Lung (tissue), 12 donors: ENCODE results near the gene C11orf52. TPM values are rescaled to one million over a fixed set of nuclear protein-coding genes. Genes with fewer than 3 reads are reported as not detected.

Experiments
- ATAC-seq: fragments of 200-7000 bp; cut with Tn5 transposase; one replicate; pipeline ENCODE4 v1.9.1; 2020; ENCODE audit warnings: moderate number of reproducible peaks; ENCODE audit not compliant: insufficient read depth, low FRiP score
- DNase-seq, 3 donors: peaks; one replicate each; pipeline ENCODE4 v3.0.0-alpha.2; 2013 to 2017
- H3K27ac ChIP-seq, 2 donors: one replicate each; pipeline ENCODE4 v1.5.1; 2013; ENCODE audit warnings: mild to moderate bottlenecking in 2 of 2, moderate library complexity in 2 of 2, control low read depth in 1 of 2, inconsistent platforms in 1 of 2, low read depth in 1 of 2, low read length in 1 of 2
- H3K27me3 ChIP-seq, 3 donors: one replicate each; pipeline ENCODE4 v1.5.1; 2013; ENCODE audit warnings: low read length in 2 of 3; ENCODE audit not compliant: control insufficient read depth in 3 of 3, insufficient read depth in 3 of 3
- H3K36me3 ChIP-seq, 4 donors: one replicate each; pipeline ENCODE4 v1.5.1; 2013; ENCODE audit warnings: low read length in 4 of 4, mild to moderate bottlenecking in 1 of 4, moderate library complexity in 1 of 4; ENCODE audit not compliant: control insufficient read depth in 4 of 4, insufficient read depth in 4 of 4
- H3K4me1 ChIP-seq, 5 donors: one replicate each; pipeline ENCODE4 v1.5.1; 2013; ENCODE audit warnings: low read length in 5 of 5, mild to moderate bottlenecking in 2 of 5, moderate library complexity in 1 of 5; ENCODE audit not compliant: control insufficient read depth in 5 of 5, insufficient read depth in 5 of 5
- H3K4me3 ChIP-seq: one replicate; pipeline ENCODE4 v1.5.1; 2013; ENCODE audit warnings: mild to moderate bottlenecking, control low read depth, moderate library complexity
- H3K9ac ChIP-seq, 2 donors: one replicate each; pipeline ENCODE4 v1.5.1; 2013; ENCODE audit warnings: low read length in 2 of 2, control low read depth in 1 of 2; ENCODE audit not compliant: insufficient read depth in 1 of 2
- H3K9me3 ChIP-seq, 4 donors: one replicate each; pipeline ENCODE4 v1.5.1; 2013; ENCODE audit warnings: low read length in 3 of 4, mild to moderate bottlenecking in 1 of 4, moderate library complexity in 1 of 4; ENCODE audit not compliant: control insufficient read depth in 4 of 4, insufficient read depth in 3 of 4
- CTCF ChIP-seq: IDR thresholded peaks from 2 replicates; pipeline ENCODE4 v1.5.1; 2012; ENCODE audit warnings: mild to moderate bottlenecking; ENCODE audit errors: control extremely low read depth, extremely low read depth
- whole genome bisulfite sequencing, 2 donors: extraction: QIAGEN DNeasy Blood & Tissue Kit; methylation state at CpG; one replicate each; pipeline ENCODE4 v1.1.7; 2013; 5-methylcytosine and 5-hydroxymethylcytosine counted together
- polyA plus RNA-seq, 2 donors: library from polyadenylated mRNA; stranded (reverse); fragments of 200-250 nt; gene quantifications; one replicate each; pipeline ENCODE4 v1.2.1, GENCODE V29; 2013
- total RNA-seq, 2 donors: library from RNA; depleted of rRNA in 1 of 2; stranded (reverse); fragments of >200 nt in 1 of 2; gene quantifications; one replicate each; pipeline ENCODE4 v1.2.1, GENCODE V29; 2014 to 2021
- donor health status: control.
- donor health status: control.
- donor health status: Bipolar disorder and iron deficiency.
- donor health status: healthy.
- donor health status: DM: yes; HTN: yes; CAD: no.

The C11orf52 gene
- total and polyA plus RNA-seq, 4 donors, result 11.1 to 20.4 (median 15.3) TPM

GRCh38 chr11:111954154-111954553 is 35.4 kb downstream of the C11orf52 start:
- no peak for TF ChIP-seq CTCF
- Histone ChIP-seq H3K4me1 (no peaks in the 10 kb centered on the region), H3K36me3 (no peaks in the 10 kb centered on the region), H3K27ac (no peak overlapping the region), H3K9ac (no peak overlapping the region), H3K4me3 (no peak overlapping the region), H3K27me3 (no peaks in the 10 kb centered on the region), H3K9me3 (no peaks in the 10 kb centered on the region)
- DNase-seq (no peak), ATAC-seq (no peak)
- 95 to 96% methylated on average over 4 of the region's 4 CpGs for WGBS, 2 donors

- no peak for DNase-seq
- 94 to 96% methylated on average over 12 of the region's 12 CpGs for WGBS, 2 donors
- TF ChIP-seq CTCF, result no peak
Measured at GRCh38 chr11:111957663-111958444, 39.1 kb downstream of the C11orf52 start.

GRCh38 chr11:111960916-111961315 is 42.2 kb downstream of the C11orf52 start:
- Histone ChIP-seq H3K27ac (no peak overlapping the region), H3K36me3 (peaks cover 0 to 4% (median 0%) of the 10 kb centered on the region in 4 donors), H3K9ac (no peak overlapping the region), H3K4me3 (no peak overlapping the region), H3K9me3 (no peaks in the 10 kb centered on the region), H3K27me3 (no peaks in the 10 kb centered on the region), H3K4me1 (peaks cover 0 to 1% (median 0%) of the 10 kb centered on the region in 5 donors)
- DNase-seq (no peak), ATAC-seq (peak; percentile 60)
- no peak for TF ChIP-seq CTCF
- WGBS, 2 donors, result 79 to 82% methylated on average over 5 of the region's 5 CpGs

More at GRCh38 chr11:111957663-111958444, 39.1 kb downstream of the C11orf52 start:
- Histone ChIP-seq H3K4me1 (peaks cover 0 to 1% (median 0%) of the 10 kb centered on the region in 5 donors), H3K9ac (no peak overlapping the region), H3K27me3 (no peaks in the 10 kb centered on the region), H3K36me3 (no peaks in the 10 kb centered on the region), H3K4me3 (no peak overlapping the region), H3K9me3 (no peaks in the 10 kb centered on the region), H3K27ac (peak overlapping the region in 1 of 2 donors; percentile 51)
- no peak for ATAC-seq
